HG03280 (cell line): Measurements from ENCODE around the gene ATXN2.

Experiments used
- ATAC-seq: cut with Tn5 transposase; IDR thresholded peaks from one replicate; pipeline ENCODE4 v1.9.1; 2021; ENCODE audit warnings: mild to moderate bottlenecking, moderate library complexity; ENCODE audit not compliant: unreplicated experiment

ATXN2 gene

DNA sequence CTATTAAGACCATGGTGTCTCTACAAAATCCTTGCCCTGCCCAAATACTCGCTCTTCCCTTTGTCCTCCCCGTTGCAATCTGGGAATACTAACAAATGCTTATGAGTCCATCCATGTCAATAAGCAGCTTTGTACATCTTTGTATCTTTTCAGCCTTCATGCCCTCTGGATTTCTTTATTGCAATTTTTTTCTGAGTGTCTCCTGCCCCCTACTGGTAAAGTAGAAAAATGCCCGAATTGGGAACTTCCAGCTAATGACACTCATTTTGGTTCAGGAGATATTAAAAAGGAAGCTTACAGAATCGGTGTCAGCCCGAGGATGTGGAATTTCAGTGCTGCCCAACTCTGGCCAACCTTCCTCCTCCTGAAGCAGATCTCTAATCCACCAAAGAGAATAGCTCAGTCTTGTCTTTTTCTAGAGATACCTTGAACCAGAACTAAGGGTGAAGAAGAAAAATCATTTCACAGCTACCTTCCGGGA is 147.4 kb downstream of the ATXN2 start:
- no peak for ATAC-seq

DNA sequence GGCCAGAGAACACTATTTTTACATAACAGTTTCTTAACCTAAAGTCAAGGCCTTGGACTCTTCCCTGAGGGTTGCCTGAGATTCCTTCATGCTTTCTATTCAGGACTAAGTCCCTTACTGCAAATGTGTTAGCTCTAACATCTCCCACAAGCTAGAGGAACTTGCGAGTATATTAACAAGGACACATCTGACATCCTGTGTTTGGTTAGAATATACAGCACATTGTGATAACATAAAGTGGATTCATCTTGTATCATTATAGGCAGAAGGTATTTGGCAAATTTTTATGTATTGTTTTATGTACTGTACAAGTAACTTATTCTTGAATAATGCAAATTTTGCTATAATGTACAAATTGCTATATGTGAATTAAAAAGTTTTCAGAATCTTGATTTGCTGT is 147.9 kb downstream of the ATXN2 start:
- no peak for ATAC-seq

DNA sequence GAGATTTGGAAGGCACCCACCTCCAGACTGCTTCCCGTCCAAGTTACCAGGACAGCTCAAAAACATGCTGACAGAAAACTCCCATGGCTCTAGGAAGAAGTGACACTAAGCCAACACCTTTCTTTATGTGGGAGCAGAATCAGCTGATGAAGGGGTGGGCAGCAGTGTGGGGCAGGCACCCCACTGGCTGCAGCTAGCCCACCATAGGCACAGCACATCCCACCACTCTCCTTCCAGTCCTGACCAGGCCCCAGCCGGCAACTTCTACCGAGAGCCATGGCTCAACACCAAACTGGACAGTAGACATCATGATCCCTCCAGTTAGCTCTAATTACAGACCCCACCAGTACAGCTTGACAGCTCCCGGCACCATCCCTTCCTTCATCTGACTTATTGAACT is 148.4 kb downstream of the ATXN2 start:
- ATAC-seq, result no peak

DNA sequence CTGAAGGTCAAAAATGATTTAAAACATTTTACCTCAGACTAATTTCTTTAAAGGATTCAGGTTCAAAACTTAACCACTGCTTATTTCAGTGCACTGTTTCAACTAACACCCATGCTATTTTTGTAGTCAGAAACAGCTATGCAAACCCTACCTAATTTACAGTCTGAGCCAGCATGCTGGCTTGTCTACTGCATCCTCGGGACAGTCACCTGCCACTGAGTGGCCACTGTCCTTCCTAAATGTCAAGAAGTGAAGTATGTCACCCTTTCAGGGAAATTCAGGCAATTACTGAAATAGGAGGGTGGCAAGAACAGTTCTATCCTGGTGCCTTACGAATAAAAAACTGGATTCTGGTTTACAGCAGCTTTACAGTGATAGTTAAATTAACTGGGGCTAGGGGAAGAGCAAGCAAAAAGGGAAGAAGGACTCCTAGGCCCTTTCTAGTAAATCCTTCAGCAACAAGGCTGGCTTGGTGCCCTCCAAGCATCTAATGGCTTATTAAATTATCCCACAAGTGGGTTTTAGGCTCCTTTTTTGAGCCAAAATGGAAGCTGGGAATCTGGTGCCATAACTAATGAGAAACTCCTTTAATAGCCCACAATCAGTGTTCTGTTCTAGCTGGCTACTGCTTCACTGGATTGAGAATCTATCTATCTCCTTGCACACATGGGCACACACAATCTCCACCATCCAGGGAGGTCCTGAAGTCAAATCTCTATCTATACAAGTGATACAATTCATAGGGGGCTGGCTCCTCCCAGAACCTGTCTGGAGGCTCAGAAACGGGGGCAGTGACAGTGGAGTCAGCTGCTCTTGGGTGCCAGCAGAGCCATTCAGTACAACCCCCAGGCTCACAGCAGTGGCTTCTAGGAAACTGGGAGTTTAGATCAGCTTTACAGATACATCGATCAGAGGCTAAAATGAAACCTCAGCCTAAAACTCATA is 150.0 kb downstream of the ATXN2 start:
- no peak for ATAC-seq

DNA sequence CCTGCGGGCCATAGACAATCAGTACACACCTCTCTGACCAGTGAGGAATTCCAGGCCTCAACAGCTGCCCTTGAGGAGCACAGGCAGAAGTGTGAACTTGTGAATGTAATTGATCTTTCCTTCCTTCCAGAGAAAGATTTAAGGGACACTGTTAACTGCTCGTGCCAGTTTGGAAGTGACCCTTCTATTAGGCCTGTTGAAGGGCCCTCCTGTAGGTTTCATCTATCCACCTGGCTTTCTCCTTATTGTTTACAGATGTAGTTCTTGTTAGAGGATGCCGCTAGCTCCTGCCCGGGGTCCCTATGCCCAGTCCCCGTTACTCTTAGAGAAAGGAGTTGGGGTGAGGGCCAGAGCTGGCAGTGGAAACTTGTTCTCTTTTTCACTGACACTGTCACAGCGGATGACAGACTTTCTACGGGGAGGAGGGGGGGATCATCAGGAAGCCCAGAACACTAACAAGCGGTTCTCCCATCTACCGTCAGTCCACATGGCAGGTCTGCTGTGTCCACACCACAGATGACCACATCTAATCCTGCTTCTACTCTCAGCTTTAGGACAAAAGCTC is 150.8 kb downstream of the ATXN2 start:
- ATAC-seq, result no peak

DNA sequence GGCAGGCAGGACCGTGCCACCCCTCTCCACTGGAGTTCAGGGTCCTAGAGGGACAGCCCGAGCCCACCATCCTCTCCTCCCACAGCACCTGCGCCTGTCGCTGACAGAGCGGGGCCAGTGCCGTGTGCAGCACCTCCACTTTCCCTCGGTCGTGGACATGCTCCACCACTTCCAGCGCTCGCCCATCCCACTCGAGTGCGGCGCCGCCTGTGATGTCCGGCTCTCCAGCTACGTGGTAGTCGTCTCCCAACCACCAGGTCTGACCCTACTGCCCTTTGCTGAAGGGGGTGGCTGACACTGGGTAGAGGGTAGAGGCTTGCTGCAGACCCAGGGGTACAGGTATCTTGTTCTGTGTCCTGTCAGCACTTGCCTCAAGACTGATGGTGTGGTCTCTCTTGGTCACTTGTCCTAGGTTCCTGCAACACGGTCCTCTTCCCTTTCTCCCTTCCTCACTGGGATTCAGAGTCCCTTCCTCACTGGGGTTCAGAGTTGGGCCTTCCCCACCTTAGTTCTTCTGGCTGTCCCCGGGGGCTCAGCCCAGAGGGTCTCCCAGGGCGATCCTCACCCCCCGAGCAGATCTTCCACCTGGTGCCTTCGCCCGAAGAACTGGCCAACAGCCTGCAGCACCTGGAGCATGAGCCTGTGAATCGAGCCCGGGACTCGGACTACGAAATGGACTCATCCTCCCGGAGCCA is 151.4 kb downstream of the ATXN2 start:
- ATAC-seq, result no peak

DNA sequence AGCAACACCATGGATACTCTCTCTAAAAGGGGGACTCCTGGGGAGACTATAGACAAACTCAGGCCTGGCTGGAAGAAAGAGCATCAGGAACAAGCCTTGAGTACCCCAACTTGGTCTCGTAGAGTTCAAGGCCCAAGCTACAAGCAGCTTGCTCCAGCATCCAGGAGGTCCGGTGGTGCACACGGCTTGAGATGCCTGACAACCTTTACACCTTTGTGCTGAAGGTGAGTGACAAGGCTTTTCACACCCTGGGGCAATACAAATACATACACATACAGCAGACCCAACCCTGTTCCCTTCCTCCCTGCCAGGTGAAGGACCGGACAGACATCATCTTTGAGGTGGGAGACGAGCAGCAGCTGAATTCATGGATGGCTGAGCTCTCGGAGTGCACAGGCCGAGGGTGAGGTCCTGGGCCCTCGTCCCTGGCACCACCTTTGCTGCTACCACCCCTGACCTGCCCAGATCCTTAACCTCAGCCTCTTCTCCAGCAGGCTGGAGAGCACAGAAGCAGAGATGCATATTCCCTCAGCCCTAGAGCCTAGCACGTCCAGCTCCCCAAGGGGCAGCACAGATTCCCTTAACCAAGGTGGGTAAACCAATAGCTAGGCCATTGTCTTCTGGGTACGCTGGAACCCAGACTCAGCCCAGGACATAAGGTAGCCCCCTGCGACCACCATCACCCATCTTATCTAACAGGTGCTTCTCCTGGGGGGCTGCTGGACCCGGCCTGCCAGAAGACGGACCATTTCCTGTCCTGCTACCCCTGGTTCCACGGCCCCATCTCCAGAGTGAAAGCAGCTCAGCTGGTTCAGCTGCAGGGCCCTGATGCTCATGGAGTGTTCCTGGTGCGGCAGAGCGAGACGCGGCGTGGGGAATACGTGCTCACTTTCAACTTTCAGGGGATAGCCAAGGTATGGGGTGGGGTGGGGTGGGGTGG is 152.2 kb downstream of the ATXN2 start:
- no peak for ATAC-seq

DNA sequence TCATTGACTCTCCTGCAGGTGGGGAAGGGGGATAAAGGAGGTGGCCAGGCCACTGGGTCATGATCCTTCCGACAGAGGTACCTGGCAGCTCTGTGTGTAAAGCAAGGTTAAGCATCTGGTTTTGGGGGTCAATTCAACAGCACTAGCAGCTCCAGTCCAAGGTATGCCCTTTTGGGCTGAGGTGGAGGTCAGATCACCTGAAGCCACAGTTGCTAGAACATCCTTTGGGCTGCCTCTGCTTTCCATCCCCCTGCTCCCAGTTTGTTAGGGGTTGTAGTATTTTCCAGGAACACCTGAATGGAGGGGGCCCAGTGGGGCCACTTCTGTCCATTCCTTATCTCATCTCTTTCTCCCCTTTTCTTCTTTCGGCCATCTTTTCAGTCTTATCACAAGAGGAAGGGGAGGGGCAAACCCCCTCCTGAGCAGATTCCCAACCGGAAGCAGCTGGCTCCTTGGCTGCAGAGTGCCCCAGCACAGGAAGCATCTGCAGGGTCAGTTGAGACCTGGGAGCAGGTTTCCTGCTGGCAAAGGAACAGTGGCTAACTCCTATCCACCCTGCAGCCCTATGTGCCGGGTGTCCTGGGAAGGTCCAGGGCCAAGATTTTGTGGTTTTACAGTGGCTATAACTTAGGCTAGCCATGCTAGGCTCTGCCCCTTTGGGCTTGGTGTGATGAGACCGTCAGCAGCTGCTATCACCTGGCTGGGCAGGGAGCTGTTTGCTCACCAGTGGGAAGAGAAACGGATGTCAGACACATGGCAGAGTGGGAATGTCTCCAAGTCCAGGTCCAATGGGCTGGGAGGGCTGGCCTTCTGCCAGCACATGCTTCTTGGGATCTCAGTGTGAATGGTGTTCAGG is 153.2 kb downstream of the ATXN2 start:
- no peak for ATAC-seq

DNA sequence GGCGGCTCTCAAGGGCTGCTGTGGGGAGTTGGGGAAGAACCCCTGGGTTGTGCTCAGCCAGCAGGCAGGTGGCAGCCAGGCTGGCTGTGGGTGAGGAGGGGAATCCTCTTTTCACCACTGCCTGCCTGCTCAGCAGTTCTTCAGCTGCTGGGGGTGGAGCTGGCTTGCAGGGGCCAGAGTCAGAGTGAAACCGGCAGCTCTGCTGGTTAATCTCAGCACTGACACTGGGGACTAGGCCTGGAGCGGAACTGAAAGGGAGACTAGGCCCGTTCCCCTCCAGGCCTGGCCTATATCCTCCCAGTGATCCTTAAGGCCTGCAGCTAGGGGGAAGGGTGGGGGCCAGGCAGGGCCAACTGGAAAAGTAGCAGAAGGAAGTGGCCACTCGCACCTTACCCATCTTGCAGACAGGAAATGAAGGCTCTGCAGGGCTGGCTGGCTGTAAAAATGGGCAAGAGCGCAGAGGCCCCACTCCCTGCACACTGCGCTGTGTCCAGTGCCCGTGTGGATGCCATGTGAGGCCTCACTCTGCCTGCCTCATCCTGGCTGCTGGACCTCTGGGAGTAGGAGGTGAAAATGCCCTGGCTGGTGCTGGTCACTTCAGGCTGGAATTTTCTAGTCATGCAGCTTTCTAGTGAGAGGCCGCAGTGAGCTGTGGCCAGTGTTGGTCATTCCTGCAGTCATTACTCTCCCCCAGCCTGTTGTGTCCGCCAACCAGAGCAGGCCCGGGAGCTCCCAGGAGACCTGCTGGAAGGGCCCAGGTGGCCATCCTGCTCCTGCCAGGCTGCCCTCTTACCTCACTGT is 154.0 kb downstream of the ATXN2 start:
- ATAC-seq, result peak; percentile 91

DNA sequence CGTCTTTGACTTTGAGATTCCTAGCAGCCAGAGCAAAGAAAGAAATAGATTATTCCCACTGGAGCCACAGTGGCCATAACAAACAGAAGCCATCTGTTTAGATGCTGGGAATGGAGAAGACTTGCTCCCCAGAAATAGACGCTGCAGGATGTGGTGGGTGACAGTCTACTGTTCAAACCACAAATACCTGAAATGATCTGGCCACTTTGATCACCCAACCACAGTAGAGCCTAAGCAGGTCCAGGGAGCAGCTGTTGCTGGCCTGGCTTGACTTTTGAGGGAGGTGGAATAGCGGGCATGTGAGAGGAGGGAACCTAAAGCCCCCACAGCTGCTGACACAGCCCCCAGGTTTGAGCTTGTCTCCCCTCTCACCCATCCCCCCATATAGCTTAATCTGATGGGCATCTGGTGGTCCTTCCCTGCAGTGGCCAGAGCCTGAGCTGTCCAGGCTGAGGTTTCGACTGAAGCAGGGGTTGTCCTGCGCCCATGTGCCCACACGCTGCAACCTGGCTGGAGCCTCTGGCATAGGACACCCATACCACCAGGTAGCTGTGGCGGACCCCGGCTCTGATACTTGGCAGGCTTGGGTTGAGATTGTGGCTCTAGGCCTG is 154.7 kb downstream of the ATXN2 start:
- ATAC-seq, result peak; percentile 26

DNA sequence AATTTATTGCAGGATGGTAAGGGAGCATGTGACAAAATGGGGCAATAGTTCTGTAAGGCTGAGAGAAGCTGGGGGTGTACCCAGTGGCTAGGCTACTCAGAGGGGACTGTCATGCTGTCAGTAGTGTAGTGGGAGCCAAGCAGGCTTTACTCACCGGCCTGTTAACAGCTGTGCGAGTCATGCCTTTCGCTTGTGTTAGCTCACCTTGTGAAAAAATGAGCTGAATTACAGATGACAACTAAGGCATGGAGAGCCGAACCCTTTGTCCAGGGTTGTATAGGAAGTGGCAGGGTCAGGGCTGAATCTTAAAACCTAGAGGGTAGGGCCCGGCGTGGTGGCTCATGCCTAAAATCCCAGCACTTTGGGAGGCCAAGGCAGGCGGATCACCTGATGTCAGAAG is 155.5 kb downstream of the ATXN2 start:
- no peak for ATAC-seq

DNA sequence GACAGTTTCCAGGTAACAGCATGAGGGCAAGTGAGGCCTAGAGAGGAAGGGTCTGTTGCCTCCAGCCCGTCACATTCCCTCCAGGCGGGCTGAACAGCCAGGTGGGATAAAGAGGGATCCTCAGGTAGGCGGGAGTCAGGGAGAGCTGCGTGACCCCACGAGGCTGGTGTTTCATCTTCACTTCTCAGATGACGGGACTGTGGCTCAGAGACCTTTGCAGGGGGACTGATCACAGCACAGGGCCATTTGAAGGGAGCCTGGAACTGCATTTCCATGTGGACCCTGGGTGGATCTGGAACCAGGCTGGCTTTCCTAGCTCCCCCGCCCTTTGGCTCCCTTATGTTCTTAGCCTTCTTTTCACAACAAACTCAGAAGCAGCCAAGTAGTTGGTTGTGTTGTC is 156.0 kb downstream of the ATXN2 start:
- no peak for ATAC-seq

DNA sequence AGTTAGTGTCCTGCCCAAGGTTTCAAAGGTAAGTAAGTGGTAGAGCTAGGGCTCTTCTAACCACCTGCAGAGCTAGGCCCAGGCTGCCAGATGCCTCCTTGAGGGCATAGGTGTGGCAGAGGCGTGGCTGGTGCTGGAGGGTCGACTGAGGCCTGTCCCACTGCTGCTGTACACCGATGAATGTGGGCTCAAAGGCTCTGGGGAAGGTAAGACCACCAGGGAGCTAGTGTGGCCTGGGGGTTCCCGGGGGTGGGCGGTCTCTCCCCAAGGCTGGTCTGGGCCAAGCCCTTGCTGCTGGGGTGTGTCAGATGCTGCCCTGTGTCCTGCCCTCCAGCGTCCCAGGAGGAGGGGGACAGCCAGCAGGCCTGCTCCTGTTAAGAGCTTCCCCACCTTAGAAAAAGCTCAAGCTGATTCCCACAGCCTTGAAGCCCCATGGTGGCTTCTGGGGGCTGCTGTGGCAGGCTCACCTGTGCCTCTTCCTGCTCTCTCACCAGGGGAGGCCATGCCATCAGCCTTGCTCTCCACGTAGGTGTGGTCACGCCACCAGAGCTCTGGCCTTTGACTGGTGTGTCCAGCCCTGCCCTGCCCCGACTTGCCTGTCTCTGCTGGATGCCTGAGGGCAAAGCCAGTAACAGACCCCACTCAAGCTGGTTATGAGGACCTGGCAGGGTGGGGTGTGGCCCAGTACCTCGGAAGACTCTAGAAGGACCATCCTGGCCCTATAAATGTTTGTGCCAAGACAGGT is 156.6 kb downstream of the ATXN2 start:
- ATAC-seq, result no peak

DNA sequence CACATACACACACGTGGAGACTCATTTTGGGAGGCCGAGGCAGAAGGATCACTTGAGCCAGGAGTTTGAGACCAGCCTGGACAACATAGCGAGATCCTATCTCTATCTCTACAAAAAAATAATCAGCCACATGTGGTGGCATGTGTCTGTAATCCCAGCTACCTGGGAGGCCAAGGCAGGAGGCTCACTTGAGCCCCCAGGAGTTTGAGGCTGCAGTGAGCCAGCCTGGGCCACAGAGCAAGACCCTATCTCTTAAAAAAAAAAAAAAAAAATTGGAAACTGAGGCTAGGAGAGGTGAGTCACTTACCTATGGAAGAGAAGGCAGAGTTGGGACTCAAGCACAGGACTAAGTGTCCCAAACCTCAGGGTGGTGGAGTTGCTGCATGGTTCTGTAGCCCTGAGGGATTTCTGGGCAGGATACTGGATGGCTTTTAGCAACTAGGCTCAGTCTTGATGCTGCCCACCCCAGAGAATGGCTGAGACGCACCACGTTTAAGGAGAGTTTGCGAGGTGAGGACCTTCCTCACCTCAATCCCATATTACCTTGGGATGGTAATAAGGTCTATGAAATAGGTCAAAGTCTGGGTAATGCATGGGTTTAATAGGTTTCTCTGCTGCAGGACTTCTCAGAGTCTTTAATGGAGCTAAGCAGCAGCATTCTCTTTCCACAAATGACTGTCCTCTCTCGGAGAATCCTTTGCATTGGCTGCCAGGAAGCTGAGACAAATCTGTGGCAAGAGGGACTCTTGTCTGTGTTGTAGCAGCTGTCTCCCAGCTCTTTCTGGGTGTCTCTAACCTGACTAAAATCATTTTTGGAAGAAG is 157.8 kb downstream of the ATXN2 start:
- no peak for ATAC-seq

DNA sequence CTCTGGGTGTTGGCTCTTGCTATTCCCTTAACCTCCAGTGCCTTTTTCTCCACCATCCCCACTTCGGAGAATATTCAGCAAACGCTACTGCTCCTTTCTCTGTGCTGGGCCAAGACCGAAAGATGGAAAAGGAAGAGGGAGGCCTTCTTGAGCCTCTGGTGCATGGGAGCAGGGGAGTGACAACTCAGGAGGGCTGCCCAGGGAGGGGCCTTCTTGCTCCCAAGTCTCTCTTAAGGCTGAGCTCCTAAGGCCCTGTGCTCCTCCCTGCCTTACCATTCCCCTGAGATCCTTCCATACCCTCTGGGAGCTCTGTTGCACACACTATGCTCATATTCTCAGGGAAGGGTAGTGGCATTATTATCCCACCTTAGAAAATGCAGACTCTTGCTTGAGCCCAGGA is 158.5 kb downstream of the ATXN2 start:
- ATAC-seq, result no peak

DNA sequence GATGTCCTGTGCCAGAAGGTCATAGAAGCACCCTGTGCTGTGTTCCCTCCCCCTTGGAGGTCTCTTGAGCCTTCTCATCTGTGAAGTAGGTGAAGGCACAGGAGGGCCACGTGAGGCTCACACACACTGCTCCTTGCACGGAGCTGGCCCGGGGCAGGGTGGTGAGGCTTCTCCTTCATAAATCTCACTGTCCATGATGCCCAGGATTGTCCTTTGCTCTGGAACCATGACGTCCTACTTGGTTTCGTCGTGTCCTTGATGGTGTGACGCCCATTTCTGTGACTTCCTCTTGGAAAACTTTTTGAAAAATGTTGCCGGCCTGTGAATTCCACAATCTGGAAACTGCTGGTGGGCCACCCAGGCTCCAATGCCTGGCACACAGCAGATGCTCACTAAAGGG is 159.0 kb downstream of the ATXN2 start:
- no peak for ATAC-seq

DNA sequence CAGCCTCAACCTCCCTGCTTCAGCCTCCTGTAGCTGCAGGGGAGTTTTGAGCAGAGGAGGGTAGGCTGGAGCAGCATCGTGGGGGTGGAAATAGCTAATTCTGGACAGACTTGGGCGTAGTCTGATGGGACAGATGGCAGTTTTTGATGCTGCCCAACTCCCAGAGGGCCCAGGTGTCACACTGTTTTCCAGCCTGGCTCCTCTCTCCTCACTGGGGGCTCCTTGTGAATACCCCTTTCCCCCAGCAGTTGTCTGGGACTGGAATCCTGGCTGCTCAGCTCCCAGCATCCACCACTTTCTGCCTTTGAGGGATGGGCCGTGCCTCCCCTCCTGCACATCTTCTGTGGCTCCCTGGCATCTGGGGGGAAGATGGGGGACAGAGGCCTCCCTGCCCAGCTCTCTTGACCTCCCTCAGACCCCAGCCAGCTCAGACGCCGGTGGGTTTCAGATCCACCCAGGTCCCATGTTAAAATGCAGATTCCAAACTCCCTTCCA is 159.4 kb downstream of the ATXN2 start:
- ATAC-seq, result no peak
